Stimulated activated CD4-positive, alpha-beta T cell treated with anti-CD3 and anti-CD28 coated beads, Interleukin-15, amount 100 ng/mL, for 1 hour (primary cell): Measurements from ENCODE around the gene DGCR6L.
"Not testable (repeated sequence)": the region's sequence is repeated elsewhere in the genome, so short reads cannot be mapped to it uniquely, and the experiment has no call there.

Source experiments
- DNase-seq, 2 donors: peaks; one replicate each; pipeline ENCODE4 v3.0.0-alpha.2; 2020; ENCODE audit warnings: low read depth in 1 of 2, low spot score in 1 of 2

DGCR6L gene

DNA sequence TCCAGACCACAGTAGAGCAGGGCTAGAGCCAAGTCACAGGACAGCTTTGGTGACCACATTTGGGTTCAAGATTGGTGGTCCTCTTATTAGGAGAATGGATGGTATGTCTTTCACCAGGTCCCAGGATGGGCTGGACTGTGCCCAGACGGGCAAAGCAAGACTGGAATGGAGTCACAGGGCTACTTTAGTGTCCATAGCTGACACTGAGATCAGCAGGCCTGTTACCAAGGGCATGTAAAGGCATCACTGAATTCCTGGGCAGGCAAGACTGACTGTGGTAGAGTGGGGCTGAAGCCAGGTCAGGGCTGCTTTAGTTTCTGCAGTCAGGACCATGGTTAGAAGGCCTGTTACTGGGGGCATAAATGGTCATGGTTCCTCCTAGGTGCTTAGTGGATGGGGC lies 6.1 kb upstream of the DGCR6L start:
- DNase-seq = not testable (repeated sequence)

DNA sequence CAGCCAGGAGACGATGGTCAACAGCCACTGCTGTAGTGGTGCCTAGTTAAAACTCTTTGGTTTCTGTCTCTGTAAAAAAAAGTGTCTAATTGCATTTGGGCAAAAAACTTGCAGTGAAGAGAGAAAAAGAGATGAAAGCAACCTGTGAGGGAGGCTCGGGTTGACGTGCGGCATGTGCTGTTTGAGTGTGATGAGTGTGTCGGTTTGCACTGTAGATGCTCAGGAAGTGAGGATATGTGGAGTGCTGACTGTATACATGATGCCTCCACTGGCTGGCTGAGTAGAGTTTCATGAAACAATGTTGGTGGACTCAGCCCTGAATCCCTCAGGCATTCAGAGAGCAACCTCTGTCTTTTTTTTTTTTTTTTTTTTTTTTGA lies 4.3 kb upstream of the DGCR6L start:
- DNase-seq = no peak

DNA sequence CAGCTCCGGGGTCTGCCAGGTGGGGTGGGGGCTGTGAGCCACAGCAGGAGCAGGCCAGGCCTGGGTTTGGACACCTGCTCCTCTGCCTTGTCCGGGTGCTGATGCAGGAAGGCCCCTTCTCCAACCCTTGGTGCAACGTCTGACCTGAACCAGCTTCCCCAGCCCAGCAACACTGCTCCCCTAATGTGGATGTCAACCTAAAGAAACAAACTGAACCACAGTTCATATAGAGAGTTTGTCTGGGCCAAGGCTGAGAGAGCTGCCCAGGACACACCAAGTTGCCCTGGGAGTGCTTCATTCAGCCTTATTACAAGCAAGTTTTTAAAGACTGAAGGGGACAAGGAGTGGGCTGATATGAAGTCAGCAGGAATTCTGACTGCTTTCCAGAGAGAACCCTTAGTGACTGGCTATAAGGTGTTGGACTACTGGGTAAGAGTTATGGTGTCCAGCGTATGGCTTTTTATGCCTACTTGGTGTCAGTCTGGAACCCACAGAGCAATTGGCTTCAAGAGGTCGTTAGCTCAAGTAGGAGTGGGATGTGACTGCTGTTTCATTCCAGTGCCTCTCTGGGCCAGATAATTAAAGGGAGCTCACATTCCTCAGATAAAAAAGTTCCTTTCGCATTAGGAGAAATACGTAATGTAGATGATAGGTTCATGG lies 1.8 kb upstream of the DGCR6L start:
- not testable (repeated sequence) for DNase-seq

DNA sequence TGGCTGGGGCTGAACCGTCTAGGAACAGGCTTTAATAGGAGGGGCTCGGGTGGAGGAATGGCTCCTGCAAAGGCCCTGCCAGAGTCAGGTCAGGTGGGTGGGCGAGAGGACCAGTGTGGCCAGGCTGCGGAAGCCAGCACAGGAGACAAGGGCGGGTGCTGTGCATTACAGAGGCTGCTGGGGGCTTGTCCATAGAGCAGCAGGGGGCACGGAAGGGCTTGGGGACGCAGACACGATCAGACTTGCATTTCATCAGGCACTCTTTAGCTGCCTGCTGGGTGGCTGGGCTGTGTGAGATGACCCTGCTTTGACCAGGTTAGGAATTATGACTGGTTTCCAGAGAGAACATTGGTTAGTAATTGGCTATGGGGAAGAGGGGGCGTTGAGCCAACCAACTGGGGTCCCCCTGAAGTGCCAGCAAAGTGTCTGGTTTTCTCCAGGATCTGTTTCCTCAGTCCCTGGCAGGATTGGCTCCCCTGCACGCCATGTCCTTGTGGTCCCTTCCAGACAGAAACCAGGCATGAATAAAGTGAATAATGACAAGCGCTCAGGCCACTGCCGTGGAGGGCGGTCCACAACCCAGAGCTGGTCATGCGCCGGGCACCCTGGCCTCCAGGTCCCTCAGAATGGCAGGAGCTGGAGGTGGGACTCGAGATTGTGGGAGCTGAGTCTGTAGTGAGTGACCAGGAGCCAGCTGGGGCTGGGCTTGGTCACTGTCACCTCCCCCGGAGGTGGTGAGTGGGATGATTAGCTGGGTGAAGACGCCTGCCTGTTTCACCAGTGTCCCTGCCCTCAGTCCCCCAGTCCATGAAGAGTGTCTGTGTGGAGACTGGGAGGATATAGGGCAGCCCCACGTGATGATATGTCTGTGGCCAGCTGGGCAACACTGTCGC lies 1.0 kb upstream of the DGCR6L start:
- DNase-seq = not testable (repeated sequence)

DNA sequence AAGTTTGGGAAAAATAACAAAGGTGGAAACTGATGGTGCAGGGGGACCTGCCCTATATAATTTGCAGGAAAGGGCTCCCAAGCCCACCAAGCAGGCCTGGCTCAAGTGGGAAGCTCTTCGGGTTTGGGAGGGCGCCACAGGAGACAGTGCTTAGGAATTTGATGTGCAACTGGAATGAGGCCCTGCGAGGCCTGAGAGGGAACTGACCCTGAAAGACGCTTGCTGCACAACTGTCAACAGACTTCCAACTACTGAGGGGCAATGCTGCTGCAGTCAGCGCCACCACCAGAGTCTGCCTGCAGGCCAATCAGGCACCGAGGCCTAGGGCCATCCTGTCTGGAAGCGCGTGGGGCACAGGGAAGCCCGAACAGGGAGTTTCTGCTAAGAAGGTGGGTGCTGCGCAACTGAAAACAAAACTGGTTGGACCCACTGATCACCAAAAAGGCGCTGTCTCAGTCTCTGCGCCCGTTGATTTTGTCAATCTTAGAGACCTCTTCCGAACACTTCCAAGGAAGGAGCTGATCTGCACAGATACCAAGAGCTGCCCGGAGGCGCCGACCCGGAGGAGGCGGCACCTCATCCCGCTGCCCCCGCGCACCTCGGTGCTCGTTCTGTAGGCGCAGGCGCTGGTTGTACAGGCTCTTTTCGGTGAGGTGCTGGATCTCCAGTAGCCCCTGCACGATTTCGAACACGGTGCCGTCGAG lies 667 bp downstream of the DGCR6L start:
- DNase-seq = no peak

DNA sequence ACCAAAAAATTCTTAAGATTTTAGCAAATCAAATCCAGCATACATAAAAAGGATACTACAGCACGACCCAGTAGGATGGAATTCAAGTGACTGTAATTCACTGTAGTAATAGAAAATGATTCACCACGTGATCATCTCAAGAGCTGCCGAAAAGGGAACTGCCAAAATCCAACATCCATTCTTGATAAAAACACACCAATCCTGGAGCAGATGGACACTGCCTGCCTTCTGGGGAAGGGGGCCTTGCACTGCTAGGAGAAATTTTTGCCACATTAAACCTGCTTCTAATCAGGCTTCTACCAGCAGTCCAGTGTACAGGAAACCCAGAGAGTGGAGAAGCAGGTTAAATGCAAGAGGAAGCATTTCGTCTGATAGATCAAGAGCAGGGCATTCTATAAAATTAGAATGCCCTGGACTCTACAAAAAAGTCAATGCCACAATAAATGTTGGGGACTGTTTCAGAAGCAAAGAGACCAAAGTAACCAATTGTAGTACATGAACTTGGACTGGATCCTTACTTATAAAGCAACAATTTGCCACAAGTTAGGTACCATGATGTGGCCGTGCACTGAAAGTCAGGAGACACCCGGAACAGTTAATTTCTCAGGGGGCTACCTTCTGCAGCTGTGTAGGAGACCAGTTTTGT lies 1.7 kb downstream of the DGCR6L start:
- not testable (repeated sequence) for DNase-seq

DNA sequence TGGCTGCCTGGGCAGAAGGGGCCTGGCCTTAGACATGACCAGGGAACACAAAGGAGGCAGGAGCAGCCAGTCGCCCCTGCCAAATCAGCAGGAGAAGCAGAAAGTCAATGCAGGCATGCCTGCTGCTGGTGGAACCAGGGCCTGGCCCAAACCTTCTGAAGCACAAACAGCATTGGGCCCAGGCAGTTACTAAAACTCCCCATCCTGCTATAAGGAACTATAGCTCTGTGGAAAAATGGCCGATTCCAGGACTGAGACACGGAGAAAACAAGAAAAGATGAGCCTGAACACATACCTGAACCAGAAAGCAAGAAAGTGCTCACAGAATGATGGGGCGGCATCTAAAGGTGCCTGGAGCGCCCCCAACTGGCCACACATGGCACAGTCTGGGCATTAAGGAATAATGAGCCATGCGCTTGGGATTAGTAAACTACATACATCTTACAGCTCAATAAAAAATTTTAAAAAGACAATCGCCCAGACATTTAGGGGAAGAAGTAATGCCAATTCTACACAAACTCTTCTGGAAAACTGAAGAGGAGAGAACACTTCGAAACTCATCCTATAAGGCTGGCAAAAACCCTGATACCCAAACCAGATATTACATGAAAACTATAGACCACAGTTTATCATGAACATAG lies 2.3 kb downstream of the DGCR6L start:
- not testable (repeated sequence) for DNase-seq

DNA sequence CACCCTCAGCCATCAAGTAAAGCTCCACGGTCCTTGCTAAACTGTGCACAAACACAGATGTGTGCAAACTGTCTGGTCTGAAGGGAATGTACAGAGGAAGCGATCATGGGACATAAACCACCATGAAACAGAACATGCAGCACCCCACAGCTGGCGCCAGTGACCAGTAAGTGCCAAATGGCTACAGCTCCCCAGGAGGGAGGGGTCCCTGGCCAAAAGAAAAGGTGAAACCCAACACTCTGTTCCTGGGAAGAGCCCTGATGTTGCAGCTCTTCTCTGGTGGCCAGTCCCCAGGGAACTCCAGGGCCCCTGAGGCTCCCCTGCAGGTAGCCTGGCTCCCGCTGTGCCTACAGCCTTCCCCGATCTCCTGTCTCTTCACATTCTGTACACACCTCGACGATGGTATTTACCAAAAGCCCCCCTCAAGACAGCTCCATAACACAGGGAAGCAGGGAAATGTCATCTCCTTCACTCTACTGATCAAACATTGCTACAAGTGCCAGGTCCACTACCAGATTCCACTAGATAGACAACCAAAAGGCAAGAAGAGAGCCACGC lies 2.9 kb downstream of the DGCR6L start:
- DNase-seq = no peak

DNA sequence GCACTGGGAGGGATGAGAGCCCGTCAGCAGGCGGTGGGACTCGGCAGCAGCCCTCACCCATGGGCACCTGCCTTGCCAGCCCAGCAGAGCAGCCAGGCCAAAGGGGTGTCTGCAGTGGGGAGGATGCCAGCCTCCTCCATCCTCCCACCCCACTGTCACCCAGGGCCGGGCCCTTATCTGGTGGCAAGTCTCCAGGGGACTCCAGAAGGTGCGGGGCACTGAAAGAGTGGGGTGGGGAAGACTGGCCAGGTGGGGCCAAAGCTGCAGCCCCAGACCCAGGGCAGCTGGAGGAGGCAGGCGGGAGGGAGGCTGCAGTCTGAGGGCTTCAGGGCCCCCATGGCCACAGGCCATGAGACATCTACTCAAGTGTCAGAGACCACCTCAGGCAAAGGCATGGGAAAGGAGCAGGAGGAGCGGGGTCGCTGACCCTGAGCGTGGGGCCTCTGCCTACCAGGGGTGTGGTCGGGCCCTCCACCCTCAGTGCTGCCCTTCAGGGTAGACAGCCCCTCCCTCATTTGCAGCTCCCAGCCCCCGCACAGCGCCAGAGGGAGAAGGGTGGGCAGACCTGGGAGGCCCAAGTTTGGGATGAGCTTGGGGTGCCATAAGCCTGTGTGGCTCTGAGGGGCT lies 3.5 kb downstream of the DGCR6L start:
- no peak for DNase-seq

DNA sequence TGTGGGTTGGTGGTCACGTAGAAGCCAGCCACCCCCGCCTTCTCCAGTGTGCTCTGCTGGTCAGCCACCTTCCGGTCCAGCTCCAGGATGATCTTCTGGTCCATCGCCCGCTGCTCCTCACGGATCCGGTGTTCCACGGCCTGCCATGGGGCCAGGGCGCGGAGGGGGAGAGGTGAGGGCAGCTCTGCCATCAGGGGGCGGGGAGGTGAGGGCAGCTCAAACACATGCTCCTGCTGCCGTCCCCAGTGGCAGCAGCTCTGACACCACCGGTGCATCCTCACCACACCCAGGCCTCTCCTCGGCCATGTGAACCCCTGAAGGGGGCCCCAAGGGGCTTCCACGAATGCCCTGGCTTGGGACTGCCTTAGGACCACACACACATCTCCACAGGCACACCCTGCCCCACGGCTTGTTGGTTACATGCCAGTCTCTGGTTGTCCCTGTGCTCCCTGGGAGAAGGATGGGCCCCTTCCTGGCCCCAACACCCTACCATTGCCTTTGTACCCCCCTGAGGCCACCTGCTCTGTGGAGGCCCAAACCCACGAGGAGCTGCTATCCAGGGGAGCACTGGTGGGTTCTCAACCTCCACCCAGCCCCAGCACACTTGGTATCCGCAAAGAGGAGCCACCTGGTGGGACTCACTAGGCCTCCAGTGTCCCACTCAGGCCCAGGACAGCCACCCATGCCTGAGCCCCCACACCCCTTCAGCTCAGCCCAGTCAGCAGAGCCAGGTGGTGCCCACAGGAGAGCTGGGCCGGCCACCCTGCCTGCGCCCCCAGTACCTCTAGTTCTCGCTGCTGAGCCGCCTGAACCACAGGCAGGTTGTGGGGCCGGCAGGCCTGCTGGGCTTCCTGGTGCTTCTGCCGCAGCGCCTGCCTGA lies 4.3 kb downstream of the DGCR6L start:
- no peak for DNase-seq

DNA sequence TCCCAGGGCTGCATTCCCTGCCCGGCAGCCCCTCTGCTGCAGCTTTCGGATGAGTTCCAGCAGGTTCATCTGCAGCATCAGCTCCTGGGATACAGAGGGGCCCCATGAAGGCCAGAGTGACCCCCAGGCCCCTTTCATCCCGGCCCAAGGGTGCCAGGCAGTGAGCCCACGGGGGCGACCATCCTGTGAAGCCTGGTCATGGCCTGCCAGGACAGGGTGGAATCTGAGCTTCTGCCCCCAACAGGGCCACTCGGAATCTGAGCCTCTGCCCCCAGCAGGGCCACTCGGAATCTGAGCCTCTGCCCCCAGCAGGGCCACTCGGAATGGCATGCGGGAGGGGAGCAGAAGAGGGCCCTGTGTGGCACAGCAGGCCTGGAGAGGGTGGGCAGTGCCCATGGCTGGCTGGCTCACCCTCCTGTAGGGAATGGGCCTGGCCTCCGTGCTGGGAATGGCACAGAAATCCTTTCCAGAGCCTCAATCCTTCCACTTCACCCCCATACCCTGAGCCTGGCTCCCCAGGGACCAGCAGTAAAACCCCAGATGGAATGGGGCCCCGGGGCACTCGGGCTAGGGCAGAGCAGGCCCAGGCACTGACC lies 5.0 kb downstream of the DGCR6L start:
- not testable (repeated sequence) for DNase-seq

DNA sequence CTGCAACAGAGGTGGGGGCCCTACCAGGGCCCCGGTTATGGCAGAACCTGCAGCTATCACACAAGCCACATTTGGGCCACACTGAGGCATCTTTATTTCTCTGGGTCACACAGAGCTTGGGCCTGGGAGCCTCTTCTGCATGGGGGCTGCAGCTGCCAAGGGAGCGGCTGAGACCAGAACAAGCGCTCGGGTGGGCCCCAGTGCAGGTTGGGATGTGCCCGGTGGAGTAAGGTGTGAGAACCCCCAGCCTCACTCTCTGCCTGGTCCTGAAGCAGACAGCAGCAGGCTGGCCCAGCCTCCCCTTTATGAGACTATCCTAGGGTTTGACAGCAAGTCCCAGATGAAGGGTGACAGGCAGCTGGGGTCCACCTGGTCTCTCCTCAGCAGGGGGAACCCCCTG lies 5.7 kb downstream of the DGCR6L start:
- DNase-seq = not testable (repeated sequence)

DNA sequence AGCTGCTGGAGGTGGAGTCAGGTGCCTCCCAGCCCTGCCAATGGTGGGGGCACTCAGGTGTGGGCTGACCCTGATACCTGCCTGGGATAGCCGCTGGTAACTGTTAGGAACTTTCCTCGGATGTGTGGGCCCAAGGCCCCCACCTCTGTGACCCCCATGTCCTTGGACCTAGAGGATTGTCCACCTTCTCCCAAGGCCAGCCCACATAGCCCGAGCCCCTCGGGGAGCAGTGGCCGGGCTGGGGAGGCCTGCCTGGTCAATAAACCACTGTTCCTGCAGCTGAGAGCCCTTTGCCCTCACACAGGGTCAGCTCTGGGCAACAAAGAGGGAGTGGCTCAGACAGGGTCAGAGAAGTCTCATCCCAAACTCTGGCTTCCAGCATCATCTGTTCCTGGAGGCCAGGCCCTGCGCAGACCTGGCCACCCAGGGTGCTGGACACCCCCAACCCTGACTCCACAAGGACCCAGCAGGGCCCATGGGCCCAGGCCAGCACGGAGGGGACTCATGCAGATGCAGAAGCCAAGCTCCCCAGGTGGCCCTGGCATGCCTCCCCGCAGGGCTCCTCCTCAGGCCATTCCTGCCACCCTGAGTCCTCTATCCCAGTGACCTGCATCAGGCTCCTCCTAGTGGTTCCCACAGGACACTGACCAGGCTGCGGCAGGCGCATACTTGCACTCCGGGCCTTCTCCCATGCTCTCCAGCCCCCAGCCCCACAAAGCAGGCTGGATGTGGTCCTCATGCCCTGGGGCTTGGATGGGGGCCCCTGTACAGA lies 6.4 kb downstream of the DGCR6L start:
- DNase-seq = not testable (repeated sequence)

DNA sequence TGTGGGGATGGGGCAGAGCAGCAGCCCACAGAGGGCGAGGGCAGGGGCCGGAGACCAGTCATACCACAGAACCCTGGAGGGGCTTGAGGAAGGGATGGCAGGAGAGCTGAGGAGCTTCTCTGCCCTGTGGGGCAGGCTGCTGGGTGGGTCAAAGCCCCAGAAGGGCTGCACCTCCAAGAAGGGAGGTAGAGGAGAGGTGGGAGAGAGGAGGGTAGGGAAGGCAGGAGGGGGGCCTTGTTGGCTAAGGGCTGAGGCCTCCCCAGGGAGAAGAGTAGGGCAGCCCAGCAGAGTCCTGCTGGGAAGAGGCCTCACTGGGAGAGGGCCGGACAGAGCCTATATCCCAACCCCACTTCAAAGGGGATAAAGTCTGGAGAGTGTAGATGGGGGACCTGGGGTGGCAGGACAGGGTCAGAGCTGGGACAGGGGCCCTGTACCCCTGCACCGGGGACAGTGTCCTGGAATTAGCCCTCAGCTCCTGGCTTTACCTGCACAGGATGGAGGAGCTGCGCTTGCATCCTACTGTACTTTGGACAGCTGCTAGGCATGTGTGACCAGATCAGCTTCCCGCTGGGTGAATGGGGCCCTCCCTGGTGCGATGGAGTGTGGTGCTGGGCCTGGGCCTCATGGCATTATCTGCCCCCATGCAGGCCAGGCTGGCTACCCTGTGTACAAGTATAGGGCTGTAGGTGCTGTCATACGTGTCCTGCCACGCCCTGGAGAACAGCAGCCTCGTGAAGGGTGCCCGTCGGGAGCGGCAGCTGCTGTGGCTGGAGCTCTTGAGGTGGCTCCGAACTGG lies 7.3 kb downstream of the DGCR6L start:
- no peak for DNase-seq

DNA sequence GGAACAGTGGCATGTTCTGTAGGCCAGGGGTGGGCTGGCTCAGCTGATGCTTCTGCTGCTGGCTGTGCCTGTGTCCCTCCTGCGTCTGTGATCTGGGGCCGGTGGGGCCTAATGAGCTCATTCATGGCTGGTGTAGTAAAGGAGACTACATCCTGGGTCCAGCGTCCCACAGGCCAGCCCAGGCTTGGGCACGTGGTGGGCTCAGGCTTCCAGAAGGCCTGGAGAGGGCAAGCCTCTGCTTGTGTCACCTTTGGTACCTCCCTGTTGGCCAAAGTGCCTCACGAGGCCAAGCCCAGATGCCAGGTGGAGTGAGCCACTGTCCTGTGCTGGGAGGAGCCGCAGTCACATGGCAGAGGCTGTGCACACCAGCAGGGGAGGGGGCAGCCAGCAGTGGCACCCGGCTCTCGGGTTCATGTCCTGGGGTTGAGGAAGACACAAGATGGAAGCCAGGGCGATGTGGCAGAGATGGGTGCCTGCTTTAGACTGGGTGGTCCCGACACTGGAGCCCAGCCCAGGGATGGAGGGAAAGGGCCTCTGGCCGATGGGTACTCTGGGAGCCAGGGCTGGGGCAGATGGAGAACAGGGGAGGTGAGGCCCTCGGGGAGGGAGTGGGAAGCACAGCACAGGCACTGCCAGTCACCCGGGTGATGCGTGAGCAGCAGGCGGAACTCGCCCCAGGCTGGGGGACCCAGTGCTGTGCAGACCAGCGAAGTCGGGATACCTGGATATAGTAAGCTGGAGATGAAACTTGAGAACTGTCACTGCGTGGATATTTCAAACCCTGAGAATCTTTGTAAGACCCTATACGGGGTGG lies 8.4 kb downstream of the DGCR6L start:
- DNase-seq = not testable (repeated sequence)

DNA sequence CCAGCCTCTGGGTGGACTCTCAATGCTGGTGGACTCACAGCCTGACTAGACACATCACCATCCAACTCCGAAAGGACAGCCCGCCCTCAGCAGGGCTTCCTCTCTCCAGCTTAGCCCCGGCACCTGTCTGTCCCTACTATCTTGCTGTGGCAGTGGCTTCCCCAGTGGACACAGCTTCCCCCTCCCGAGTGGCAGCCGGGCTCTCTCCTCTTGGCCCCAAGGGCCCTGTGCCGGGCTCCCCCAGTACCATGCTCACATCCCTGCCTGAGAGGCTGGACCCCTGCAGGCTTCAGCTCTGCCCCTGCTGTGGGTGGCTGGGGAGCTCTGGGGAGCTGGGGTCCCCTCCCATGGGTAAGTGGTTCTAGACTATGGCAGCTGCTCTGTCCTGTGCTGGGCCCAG lies 9.1 kb downstream of the DGCR6L start:
- DNase-seq = not testable (repeated sequence)
